ENCODE measurements around the gene TEX12.

- no peak for TF ChIP-seq CTCF (conservative IDR thresholded peaks at IDR 0.05)
- TF ChIP-seq EZH2 (IDR thresholded peaks at IDR 0.05; ENCODE audit: low read depth) = no peak
Measured at GRCh38 chr11:112200252-112200651, 33.1 kb downstream of the TEX12 start.
